ENCODE measurements around the gene MTA3.

The MTA3 gene

DNA sequence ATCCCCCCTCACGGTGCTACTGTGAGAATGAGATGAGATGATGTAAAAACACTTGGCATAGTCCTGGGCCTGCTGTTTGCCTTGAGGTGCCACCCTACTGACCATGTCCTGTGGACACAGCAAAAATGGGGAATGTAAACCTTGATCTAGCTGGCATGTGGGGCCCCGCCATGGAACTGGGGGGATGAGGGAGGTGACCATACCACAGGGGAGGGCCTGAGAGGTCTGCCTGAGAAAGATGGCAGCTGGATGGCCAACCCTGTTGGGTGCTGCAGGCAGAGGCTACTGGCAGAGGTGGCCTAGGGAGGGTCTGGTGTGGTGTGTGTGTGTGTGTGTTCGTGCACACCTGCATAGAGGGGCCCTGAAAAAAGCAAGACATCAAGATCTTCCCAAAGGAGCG is 223.2 kb downstream of the MTA3 start:
- no peak for DNase-seq

DNA sequence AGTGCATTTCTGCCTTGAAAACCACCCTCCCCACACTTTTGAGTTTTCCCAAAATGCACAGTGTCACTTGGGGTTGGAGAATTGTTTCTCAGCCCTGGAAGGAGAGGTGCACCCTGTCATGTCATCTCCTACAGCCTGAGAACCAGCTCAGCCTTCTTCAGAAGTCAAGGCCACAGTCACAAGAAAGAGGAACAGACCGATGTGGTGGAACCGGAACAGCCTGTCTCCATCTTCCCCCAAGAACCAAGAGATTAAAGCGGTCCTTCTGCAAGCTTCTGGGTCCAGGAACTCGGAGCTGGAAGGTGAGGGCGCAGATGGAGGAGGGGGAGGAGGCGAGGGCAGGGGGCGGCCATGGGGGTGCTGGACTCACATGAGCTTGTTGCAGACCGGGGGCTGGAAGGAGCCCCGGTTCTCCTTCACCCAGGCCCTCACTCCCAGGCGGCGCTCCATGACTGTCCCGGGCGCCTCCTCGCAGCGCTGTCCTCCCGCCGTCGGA is 223.7 kb downstream of the MTA3 start:
- DNase-seq: no peak

DNA sequence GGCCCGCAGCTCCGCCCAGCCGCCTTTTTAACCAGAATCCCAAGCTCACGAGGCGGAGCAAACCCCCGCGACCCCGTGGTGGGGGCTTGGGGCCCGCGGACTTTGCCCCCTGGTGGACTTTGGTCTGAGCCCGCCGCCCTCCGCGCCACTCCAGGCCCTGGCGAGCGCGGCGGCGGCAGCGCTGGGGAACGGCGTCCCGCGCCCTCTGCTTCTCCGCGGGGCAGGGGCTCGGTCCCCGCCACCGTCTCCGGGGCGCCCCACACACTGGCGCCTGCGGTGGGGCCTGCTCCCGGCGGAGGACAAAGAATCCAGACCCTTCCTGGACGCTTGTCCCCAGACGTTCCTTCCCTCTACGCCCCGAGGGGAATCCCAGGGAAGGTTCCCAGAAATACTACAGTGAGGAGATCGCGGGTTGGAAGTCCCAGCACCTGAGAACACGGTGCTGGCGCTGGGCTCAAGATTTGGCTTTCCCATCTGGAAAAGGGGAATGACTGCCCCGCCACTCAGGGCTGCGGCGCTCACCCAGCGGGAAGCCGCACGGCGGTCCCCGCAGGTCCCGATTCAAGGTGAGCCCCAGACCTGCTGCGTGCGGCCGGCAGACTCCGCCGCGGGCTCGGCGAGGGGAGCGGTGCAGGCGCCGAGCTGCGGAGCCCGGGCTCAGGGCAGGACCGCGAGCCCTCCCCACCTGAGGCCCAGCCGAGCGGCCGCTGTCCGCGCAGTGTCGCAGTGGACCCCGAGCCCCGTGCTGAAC is 224.3 kb downstream of the MTA3 start, which contains the start of gene HAAO:
Gene HAAO, minus strand, starts transcription at position 1 of the 751 bp plus-strand sequence. CDS start 47 bp downstream, outside the sequence.
- no peak for DNase-seq

DNA sequence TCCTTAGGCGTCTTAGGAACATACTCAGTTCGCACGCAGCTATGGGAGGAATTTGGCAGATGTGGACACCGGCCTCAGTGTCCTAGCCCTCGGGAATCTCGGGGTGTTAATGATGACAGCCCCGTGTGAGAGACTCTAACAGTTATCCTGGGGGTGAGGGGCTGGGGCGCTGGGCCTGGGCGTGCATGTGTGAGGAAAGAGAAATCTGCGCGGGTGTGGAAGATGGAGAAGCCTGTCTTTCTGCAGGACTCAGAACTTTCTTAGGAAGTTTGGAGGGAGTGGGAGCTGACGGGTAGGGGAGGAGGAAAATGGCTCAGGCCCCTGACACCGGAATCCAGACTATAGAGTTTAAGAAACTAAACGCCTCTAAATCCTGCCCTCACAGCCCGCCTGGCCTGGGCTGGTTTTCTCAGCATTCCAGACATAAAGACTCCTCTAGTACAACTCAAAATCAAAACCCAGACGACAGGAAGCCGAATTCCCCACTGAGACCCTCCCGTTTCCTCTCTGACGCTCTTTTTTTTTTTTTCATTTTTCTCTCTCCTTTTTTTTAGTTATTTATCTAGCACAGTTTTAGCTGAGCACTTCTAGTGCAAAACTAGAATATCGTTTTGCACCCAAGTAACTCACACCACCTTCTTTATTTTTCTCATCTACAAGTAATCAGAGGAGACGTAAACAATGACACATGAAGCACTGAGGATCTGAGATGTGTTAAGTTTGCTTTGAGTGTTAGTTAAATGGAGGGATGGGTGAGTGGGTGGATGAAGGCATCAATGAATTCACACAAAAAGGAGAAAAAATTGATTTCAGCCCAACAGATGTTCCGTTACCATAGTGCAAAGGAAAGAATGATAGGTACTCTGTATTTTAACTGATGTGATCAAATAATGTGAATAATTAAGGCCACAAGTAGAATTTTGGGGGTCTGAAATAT is 225.2 kb downstream of the MTA3 start:
- DNase-seq: no peak

DNA sequence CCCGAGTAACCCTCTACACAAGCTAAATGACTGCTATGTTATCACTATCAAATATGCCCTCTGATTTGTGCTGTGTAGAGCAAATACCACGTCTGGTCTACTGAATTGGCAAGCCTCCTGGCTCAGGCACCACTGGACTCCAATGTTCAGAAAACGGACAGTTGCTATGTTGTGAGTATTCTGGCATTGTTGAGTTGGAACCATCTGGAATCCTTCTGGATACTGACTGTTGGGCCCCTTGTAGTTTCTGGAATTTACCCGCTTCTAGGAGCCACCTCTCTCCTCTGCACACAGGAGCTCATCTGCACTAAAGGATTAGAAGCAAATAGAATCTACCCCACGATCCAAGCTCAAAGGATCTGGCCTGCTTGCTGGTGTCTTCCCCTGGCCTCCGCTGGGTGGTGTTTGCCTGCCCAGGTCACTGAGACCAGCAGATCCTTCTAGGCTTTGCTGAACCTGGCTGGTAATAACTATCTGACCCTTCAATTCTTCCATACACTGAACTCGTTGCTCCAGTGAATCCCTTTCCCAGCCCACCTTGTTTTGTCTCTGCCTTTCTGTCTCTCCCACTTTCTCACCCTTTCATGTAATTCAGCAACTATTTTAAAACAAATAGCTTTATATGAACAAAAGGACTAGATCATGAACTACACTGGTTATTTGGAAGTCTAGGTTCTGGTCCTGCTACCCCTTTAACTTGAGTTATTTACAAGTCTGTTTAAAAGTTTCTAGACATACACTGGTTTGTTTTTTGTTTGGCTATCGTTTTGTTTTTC is 226.0 kb downstream of the MTA3 start:
- DNase-seq: no peak

DNA sequence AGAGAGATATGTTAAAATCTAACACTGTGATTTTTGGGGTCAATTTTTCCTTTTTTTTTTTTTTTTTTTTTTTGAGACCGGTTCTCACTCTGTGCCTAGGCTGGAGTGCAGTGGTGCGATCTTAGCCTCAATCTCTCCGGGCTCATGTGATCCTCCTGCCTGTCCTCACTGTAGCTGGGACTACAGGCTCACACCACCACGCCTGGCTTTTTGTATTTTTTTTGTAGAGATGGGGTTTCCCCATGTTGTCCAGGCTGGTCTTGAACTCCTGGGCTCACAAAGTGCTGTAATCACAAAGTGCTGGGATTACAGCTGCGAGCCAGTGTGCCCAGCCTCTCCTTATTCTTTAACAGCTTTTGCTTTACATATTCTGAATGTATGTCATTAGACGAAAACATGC is 226.8 kb downstream of the MTA3 start:
- DNase-seq: no peak

DNA sequence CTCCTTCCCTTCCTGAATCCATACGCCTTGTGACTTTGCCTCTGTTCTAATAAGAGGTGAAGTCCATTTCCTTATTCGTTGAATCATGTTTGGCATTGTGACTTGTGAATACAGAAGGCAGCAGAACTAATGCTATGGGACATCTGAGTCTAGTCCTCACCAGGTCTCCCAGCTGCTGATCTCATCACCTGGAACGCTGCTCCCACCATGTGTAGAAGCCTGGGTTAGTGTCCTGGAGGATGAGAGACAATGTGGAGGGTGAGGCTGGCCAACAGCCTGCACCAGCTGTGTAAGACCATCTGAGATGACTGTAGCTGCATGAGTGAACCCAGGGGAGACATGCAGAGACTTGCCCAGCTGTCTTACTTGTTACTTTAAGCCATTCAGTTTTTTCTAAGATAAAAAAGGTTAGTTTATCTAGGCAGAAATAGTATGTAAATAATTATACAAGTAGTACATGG is 227.4 kb downstream of the MTA3 start:
- DNase-seq: no peak

DNA sequence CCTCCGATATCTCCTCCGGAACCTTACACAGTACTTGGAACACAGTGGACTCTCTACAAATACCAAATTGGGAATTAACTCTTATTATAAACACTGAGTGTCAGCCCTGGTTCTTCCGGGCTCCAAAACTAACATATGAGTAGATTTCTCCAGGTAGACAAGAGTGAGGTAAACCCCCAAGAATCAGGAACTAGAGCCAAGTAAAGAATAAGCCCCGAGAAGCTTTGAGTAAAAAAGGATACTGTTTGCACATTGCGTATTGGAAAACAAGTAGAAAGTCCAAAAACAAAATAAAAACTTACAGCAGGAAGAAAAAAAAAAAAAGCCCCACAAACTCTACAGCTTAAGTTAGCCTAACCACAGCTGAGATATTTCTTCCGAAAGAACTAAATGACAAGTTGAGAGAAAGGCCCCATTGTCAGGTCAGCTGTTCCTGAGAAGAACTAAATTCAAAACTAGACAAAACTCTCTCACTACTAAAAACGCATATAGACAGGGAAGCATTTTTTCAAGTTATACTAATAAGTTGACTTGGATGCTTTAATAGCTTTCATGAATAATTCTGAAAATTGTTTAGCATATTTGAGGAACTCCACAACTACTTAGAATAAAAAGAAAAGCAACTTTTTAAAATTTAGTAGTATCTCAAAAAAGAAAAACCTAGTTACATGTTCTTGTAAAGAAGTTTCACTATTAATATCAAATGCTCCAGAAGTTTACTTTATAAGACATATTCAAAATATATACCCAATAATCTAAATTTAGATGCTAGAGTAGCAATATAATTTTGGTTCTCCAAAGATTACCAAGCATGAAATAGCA is 228.2 kb downstream of the MTA3 start:
- DNase-seq: no peak

DNA sequence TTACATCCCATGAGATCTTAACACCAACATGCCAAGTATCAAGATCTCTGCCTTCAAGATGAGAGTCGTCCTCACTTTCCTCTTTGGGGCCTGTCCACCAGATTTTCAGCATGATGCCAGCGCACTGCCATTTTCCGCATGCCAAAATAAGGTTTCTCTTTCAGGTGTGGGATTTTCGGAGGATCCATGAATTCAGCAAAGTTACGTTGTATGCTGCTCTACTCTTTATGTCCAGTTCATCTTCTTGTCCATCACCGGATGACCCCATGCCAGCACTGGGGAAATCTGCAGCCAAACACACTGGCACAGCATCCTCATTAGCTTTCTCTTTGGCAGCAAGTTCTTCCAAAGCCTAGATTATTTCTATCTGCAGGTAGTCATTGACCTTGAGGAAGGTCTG is 228.8 kb downstream of the MTA3 start:
- no peak for DNase-seq

DNA sequence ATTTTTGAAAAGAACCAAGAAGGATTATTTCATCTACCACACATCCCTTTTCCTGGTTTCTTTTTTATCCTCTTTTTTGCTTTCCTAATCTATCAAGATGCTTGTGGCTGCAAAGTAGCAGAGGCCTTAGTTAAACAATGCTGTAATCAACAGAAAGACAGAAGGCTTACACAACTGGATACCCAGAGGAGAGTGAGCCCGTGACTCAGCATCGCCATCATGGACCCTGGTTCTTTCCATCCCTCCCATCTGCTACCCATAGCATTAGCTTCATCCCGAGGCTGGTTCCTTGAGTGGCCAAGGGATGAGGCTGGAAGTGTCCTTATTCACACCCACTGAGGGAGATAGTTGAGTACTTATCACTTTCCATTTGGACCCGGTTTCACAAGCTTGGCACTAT is 231.4 kb downstream of the MTA3 start:
- DNase-seq: no peak

DNA sequence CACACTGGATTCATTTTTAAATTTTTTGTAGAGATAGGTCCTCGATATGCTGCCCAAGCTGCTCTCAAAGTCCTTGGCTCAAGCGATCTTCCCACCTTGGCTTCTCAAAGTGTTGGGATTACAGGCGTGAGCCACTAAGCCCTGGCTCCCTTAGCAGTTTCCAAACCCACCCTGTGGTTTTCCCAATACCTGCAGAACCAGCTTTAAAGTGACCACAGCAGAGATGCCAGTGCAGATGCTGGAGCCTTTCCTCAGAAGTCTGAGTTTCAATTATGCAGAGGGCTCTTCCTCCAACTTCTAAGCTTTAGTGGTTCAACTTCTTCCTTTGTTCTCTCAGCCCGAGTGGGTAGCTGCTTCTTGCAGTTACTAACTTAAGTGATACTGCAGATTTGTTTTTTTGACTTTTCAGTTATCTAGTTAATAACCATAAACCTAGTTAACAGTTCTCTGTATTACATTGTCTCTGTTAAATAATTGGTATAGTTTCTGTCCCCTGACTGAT is 232.1 kb downstream of the MTA3 start:
- DNase-seq: no peak

DNA sequence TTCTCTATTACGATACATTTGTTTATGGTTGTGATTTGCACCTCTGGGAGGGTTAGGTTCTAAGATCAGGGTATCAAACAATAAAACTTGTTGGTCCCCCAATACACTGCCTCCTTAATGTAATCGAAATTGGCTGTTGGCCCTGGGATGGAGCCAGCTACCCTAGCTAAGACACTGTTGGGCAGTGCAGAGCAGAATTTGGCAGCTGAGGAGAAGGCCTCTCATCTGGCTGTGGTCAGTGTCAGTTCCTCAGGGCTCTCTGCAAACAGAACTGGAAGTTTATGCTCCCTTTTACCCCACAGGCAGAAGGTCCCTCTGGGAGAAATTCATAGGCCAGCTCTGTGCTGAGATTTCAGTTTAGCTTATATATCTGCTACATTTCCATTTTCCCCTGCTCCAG is 232.5 kb downstream of the MTA3 start:
- DNase-seq: no peak

DNA sequence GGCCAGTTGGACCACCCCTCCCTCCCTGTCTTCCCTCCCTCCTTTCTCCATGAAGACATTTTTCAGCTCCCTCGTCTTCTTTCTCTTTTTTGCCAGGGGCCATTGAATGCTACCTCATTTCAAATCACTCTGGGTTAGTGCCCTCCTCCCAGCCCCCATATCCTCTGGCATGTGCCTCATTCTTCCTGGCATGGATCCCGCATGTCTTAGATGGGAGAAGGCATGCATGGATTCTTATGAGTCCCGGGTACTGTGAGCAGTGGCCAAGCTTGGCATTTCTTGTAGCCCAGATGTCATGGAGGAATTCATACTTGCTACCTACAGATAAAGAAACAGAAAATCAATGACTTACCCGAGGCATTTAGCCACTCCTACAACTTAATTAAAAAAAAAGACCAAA is 232.9 kb downstream of the MTA3 start:
- DNase-seq: no peak

DNA sequence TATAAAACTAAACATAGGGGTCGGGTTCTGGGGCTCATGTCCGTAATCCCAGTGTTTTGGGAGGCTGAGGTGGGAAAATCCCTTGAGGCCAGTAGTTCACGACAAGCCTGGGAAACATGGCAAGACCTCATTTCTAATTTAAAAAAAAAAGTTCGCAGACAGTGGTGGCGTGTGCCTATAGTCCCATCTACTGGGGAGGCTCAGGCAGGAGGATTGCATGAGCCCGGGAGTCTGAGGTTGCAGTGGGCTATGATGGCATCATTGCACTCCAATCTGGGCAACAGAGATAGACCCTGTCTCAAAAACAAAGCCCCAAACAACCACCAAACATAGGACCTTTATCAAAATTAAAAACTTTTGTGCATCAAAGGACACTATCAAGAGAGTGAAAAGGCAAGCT is 233.7 kb downstream of the MTA3 start:
- no peak for DNase-seq

DNA sequence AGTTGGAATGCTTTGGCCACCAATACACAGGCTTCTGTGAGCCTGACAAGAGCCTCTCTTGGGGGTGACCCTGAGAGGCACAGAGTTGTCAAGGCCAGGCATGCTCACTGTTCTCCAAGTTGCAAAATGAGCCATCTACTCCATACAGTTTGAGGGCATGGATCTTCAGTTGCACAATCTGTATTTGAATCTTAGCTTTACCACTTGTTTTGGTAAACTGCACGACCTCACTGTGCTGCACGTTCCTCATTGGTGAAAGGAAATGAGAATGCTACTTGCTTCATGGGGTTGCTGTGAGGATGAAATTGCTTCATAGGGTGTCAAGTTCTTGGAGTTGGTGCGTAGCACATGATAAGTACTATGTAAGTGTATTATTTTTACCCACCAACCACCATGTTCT is 235.9 kb downstream of the MTA3 start:
- no peak for DNase-seq

DNA sequence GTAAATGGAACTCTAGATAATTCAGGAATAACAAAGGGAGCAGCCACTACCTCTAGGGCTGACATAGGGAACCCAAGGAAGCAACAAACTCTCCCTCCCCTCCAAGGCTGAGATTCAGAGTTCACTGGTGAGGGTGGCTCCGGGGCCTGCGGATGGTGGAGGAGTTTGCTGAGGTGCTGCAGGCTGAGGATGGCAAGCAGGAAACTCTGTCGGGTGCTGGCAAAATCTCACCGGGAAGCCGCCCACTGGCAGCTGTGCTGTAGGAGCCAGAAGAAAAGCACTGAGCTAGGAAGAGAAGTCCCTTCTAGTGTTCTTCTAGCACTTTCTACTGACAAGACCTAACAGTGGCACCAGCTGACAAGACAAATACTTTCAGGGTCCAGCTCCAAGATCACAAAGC is 236.5 kb downstream of the MTA3 start:
- no peak for DNase-seq

All from activated gamma-delta T cell (primary cell).